Activated naive CD8-positive, alpha-beta T cell treated with anti-CD3 and anti-CD28 coated beads, Interleukin-2, amount 10 ng/mL, durations not matched to agents 7 days and 5 days (primary cell): ENCODE data around the gene OR13J1. TPM values are rescaled to one million over a fixed set of nuclear protein-coding genes. Genes with fewer than 3 reads are reported as not detected.

ENCODE experiments used
- ATAC-seq: fragments of 150-1000 bp; cut with Tn5 transposase; one replicate; pipeline ENCODE4 v1.10.0; 2021; ENCODE audit warnings: low read depth, moderate library complexity
- POLR2A ChIA-PET: fragments of 350-600 bp; sonication (Branson Sonifier 250); formaldehyde crosslinking; loops from one replicate; lab custom pipeline; 2021; ENCODE audit warnings: antibody characterized with exemption; lab: Charles Lee
- DNase-seq: peaks from one replicate; pipeline ENCODE4 v3.0.0; 2021
- H3K27ac Mint-ChIP-seq: one replicate; pipeline ENCODE4 v1.8.0; 2022; ENCODE audit warnings: mild to moderate bottlenecking, mixed read lengths
- H3K27me3 Mint-ChIP-seq: one replicate; pipeline ENCODE4 v1.8.0; 2022; ENCODE audit warnings: mild to moderate bottlenecking, moderate library complexity, mixed read lengths
- H3K36me3 Mint-ChIP-seq: one replicate; pipeline ENCODE4 v1.8.0; 2021; ENCODE audit warnings: mild to moderate bottlenecking, mixed read lengths
- H3K4me1 Mint-ChIP-seq: one replicate; pipeline ENCODE4 v1.8.0; 2021; ENCODE audit warnings: mixed read lengths
- H3K4me3 Mint-ChIP-seq: one replicate; pipeline ENCODE4 v1.8.0; 2022; ENCODE audit warnings: mild to moderate bottlenecking, moderate library complexity, mixed read lengths
- H3K9me3 Mint-ChIP-seq: one replicate; pipeline ENCODE4 v1.8.0; 2021; ENCODE audit warnings: mixed read lengths
- total RNA-seq, 2 experiments: library from RNA; stranded (reverse); gene quantifications; one replicate each; pipeline ENCODE4 v1.2.3, GENCODE V29; 2021

OR13J1 gene
- total RNA-seq, 2 experiments from 2014 or later: not detected

DNA sequence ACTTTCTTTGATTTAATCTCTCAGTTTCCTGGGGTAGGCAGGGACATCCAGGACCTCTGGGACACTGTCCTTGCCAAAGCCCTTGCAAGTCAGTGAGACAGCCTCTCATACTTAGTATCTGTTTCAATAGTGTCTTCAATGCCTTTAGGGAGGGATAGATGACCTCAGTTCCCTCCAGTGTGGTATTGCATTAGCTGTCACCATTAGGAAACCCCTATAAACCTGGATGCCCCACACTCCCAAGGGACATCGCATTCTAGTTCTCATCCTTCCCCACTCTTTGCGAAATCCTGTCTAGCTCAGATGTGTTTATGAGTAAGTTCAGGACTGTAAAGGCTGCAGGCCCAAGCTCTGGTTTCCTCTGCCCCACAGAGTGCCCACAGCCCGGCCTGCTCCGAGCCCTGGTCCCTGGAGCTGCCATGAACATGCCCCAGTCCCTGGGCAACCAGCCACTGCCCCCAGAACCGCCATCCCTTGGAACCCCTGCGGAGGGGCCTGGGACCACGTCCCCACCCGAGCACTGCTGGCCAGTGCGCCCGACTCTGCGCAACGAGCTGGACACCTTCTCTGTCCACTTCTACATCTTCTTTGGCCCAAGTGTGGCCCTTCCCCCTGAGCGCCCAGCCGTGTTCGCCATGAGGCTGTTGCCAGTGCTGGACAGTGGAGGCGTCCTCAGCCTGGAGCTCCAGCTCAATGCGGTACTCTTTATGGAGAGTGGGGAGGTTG is 28.0 kb downstream of the OR13J1 start:
- peak overlapping the region; percentile 48 for H3K27ac Mint-ChIP-seq
- POLR2A ChIA-PET: no interaction called here
- H3K27me3 Mint-ChIP-seq: peaks cover 2% of the 10 kb centered on the region
- H3K36me3 Mint-ChIP-seq: peaks cover 2% of the 10 kb centered on the region
- ATAC-seq (no peak), DNase-seq (no peak)
- H3K4me1 Mint-ChIP-seq: peaks cover 21% of the 10 kb centered on the region
- no peaks in the 10 kb centered on the region for H3K9me3 Mint-ChIP-seq
- H3K4me3 Mint-ChIP-seq: no peak overlapping the region

DNA sequence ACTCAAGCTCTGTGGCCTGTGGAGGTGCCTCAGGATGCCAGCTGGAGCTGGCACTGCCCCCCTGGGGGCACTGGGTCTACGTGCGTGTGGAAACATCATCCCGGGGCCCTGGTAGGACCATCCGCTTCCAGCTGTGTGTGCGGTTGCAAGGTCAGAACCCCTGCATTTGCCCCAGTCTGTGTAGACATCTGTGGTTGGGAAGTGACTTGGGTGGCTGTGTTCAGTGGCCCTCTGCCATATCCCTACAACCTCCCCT is 28.6 kb downstream of the OR13J1 start:
- H3K27me3 Mint-ChIP-seq: peaks cover 2% of the 10 kb centered on the region
- H3K9me3 Mint-ChIP-seq: no peaks in the 10 kb centered on the region
- peaks cover 19% of the 10 kb centered on the region for H3K4me1 Mint-ChIP-seq
- H3K36me3 Mint-ChIP-seq: peaks cover 2% of the 10 kb centered on the region
- no peak for DNase-seq
- H3K4me3 Mint-ChIP-seq: no peak overlapping the region
- no peak overlapping the region for H3K27ac Mint-ChIP-seq
- POLR2A ChIA-PET: no interaction called here
- no peak for ATAC-seq

DNA sequence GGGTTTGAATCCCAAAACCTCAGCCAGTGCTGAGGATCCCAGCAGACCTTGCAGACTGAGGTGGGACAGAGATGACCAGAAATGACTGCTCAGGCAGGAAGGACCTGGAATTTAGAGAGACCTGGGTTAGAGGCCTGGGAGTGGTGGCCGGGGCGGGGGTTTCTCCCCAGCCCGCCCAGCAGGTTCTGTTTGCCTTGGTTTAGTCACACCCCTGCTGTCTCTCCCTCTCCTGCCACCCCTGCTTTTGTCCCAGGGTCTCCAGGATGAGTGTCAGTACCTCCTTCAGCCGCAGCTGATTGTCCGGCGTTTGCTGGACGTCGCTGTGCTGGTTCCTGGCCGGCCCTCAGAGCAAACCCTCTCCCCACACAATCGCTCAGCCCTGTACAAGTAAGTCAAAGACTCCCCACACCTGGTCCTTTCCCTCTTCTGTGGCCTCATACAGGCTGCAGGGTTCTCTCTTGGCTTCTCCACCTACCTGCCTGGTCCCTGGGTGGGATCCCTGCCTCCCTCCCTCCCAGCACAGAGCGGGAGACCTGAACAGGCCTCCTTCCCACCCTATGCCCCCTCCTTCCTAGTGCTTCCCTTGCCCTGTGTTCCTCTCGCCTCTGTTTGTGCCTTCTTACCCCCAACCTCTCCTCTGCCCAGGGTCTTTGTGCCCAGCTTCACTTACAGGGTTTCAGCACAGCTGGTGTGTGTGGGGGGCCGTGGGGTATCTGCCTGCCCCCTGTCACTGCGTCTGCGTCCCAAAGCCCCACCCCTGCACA is 29.1 kb downstream of the OR13J1 start:
- POLR2A ChIA-PET: interaction anchor here (0.8 kb wide), 1 partner anchor 109 kb away, joined by 3 read pairs; the partner anchor contains the start of genes CREB3 and TLN1
- Mint-ChIP-seq H3K9me3 (no peaks in the 10 kb centered on the region), H3K4me1 (peaks cover 19% of the 10 kb centered on the region), H3K27me3 (peaks cover 2% of the 10 kb centered on the region), H3K36me3 (peaks cover 2% of the 10 kb centered on the region), H3K4me3 (no peak overlapping the region), H3K27ac (no peak overlapping the region)
- ATAC-seq (no peak), DNase-seq (no peak)

DNA sequence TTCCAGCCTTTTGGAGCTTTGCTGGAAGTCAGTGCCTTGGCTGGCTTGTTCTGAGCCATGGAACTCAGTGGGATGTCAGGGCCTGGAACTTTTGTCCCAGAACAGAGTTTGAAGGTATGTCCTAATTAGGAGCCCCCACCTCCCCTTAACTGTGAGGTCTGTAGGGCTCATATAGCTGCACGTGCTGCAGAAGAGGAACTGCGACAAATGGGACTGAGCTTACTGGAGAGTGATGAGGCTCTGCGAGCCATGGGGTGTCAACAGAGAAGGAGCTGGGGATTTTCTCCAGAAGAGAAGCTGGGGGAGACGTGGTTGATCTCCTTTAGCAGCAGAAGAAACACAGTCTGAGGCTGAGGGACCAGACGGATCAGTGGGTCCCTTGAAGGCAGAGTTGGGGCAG is 30.3 kb downstream of the OR13J1 start:
- DNase-seq (no peak), ATAC-seq (no peak)
- Mint-ChIP-seq H3K4me1 (peaks cover 9% of the 10 kb centered on the region), H3K4me3 (no peak overlapping the region), H3K36me3 (no peaks in the 10 kb centered on the region), H3K27me3 (peaks cover 2% of the 10 kb centered on the region), H3K27ac (no peak overlapping the region), H3K9me3 (no peaks in the 10 kb centered on the region)
- POLR2A ChIA-PET: interaction anchor here (0.8 kb wide), 1 partner anchor 108 kb away, joined by 3 read pairs; the partner anchor contains the start of genes CREB3 and TLN1

DNA sequence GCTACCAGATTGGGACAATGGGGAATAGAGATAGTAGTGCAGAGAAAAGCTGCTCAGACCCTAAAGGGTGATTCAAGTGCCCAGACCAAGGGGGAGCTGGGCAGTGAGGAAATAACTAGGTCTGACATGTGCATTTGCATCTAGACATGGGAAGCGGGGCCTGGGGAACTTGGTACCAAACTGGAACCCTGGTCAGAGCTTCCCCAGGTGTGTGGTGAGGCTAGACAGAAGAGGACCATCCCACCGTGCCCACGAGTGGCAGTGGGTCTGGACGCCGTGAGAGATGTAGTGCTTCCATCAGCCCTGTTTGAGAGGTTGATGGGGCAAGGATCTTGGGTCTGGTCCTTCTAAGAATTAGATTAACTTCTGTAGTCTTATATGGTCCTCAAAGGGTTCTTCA is 33.6 kb downstream of the OR13J1 start:
- Mint-ChIP-seq H3K4me3 (no peak overlapping the region), H3K9me3 (no peaks in the 10 kb centered on the region), H3K36me3 (no peaks in the 10 kb centered on the region), H3K27ac (no peak overlapping the region), H3K4me1 (peaks cover 8% of the 10 kb centered on the region), H3K27me3 (peaks cover 2% of the 10 kb centered on the region)
- ATAC-seq: no peak
- POLR2A ChIA-PET: interaction anchor here (0.5 kb wide), 1 partner anchor 806 kb away, joined by 3 read pairs; no protein-coding TSS in a partner anchor
- DNase-seq: no peak

DNA sequence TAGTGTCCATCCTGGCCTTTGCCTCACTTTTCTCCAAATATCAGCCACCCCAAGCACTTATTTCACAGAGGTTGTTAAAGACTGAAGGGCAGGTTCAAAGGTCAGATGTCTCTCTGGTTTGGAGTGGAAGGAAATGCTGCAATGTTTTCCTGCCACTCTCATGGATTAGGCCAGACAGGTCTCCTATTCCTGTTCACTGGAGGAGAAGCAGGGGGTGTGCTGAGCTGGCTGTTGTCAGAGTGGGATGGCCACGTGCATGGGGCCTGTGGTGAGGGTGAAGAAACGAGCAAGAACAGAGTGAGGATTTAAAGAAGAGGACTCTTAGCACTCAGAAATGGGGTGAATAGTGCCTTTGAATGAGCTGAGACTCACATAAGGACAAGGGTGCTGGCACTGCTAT is 34.4 kb downstream of the OR13J1 start:
- peaks cover 8% of the 10 kb centered on the region for H3K4me1 Mint-ChIP-seq
- H3K36me3 Mint-ChIP-seq: no peaks in the 10 kb centered on the region
- H3K27ac Mint-ChIP-seq: no peak overlapping the region
- H3K9me3 Mint-ChIP-seq: no peaks in the 10 kb centered on the region
- H3K4me3 Mint-ChIP-seq: no peak overlapping the region
- DNase-seq (no peak), ATAC-seq (no peak)
- POLR2A ChIA-PET: interaction anchor here (0.5 kb wide), 1 partner anchor 807 kb away, joined by 3 read pairs; no protein-coding TSS in a partner anchor
- H3K27me3 Mint-ChIP-seq: peaks cover 2% of the 10 kb centered on the region

DNA sequence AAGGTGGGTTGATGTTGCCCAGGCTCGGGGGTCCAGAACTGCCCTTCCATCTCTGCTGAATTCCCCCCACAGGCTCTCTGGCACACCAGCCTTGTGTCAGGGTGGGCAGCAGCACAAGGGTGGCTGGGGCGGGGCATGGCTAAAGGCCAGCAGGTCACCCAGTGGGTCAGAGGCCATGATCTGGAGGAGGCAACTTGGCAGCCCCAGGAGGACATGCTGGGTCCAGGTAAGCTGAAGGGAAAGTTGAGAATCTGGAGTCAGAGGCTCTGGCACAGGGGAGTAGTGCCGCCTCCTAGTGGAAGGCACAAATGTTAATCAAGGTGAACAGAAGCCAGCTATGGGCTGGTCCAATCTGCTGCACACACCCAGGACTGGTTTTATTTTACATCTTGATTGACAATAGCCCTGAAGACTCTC is 35.0 kb downstream of the OR13J1 start:
- Mint-ChIP-seq H3K4me3 (no peak overlapping the region), H3K4me1 (peaks cover 8% of the 10 kb centered on the region), H3K9me3 (no peaks in the 10 kb centered on the region), H3K36me3 (no peaks in the 10 kb centered on the region), H3K27ac (no peak overlapping the region), H3K27me3 (peaks cover 2% of the 10 kb centered on the region)
- peak; percentile 43 for ATAC-seq
- DNase-seq: no peak
- POLR2A ChIA-PET: no interaction called here

DNA sequence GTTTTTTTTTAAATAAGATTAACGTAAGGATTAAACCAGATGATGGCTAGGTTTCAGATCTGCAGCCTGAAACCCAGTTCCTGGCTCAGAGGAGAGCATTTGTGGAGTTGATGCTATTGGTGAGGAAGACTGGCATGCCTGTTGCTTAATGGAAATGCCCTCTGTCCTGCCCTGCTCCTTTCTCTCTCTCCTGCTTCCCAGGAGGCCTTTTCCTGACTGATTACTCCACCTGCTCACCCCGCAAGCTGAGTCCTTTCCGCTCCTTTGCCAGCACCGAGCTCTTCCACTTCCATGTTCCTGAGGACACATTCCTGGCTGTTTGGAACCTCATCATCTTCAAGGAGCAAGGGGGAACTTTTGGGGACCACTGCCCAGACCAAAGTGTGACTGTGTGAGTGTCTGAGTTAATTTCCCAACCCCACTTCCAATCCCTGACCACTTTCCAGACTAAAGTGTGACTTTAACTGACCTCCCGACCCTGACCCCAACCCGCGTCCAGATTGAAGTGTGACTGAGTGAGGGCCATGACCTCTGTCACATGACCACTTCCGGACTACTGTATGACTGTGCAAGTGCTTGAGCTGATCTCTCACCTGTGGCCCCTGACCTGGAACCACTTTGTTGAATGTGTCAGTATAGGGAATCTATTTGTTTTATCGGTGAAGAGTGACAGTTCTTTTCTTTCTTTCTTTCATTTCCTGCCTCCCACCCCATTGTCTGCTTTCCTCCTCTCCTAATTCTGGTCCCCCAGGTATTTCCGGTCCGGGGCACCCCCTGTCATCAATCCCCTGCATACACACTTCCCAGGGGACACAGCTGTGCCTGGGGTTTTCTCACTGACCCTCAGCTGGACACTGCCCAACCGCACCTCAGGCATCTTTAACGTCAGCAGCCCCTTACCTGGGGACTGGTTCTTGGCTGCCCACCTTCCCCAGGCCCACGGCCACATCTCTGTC is 35.7 kb downstream of the OR13J1 start:
- POLR2A ChIA-PET: no interaction called here

DNA sequence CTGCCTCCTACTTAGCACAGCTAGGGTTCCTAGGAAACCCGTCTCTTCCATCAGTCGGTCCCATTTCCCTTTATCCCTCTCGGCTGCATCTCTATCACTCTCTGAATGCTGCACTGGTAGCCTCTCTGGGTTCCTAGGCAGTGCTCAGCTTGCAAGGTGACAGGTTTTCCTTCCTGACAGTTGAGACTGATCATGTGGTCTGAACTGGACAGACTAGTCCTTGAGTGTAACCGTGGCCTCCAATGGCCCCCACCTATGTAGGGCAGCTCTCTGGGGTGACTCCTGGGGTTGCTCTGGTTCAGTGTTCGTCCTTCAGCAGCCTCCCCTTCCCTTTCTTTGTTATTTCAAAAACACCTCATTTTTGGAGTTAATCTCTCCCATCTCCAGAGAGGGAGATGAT is 37.4 kb downstream of the OR13J1 start:
- POLR2A ChIA-PET: no interaction called here
- peaks cover 21% of the 10 kb centered on the region for H3K4me1 Mint-ChIP-seq
- DNase-seq (no peak), ATAC-seq (no peak)
- no peak overlapping the region for H3K27ac Mint-ChIP-seq
- peaks cover 2% of the 10 kb centered on the region for H3K27me3 Mint-ChIP-seq
- no peaks in the 10 kb centered on the region for H3K9me3 Mint-ChIP-seq
- H3K36me3 Mint-ChIP-seq: no peaks in the 10 kb centered on the region
- no peak overlapping the region for H3K4me3 Mint-ChIP-seq

More for the DNA sequence above, 35.7 kb downstream of the OR13J1 start:
- Mint-ChIP-seq H3K36me3 (no peaks in the 10 kb centered on the region), H3K4me1 (peaks cover 13% of the 10 kb centered on the region), H3K9me3 (no peaks in the 10 kb centered on the region), H3K27ac (no peak overlapping the region), H3K4me3 (no peak overlapping the region), H3K27me3 (peaks cover 2% of the 10 kb centered on the region)
- ATAC-seq: no peak
- DNase-seq: no peak

DNA sequence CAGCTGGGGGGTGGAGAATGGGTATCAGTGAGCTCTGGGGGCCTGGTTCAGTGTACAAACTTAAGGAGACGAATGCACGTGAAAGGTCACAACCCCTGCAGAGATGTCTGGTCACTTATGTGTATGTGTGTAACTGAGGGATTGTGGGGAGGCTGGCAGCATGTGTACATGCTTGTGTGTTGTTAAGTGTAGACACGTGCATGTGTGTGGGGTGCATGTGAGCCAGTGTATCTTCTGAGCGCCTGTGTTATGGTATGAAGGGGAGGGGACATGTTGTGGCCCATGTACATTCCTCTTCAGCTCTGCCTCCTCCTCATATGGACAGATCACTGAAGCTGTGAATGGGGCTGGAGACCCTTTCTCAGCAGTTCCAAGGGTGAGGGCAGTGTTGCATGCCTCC is 39.2 kb downstream of the OR13J1 start:
- no peaks in the 10 kb centered on the region for H3K36me3 Mint-ChIP-seq
- no peak overlapping the region for H3K4me3 Mint-ChIP-seq
- peaks cover 24% of the 10 kb centered on the region for H3K4me1 Mint-ChIP-seq
- H3K9me3 Mint-ChIP-seq: no peaks in the 10 kb centered on the region
- peaks cover 5% of the 10 kb centered on the region for H3K27me3 Mint-ChIP-seq
- POLR2A ChIA-PET: no interaction called here
- ATAC-seq (no peak), DNase-seq (no peak)
- H3K27ac Mint-ChIP-seq: no peak overlapping the region

DNA sequence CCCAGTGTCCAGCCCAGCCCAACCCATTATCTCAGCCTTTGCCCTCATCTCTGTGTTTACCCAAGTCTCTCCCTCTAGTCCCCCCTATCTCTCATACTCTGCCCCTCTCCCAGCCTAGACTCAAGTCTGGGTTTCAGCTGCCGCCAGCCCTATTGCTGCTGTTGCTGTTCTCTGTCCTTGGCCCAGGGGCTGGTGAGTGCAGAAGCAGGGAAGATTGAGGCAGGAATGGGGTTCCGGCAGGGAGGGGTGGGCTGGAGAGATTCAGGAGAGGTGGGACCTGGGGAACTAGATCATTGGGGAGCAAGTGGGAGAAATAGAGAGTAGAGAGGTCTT is 40.5 kb downstream of the OR13J1 start:
- H3K27me3 Mint-ChIP-seq: peaks cover 5% of the 10 kb centered on the region
- H3K9me3 Mint-ChIP-seq: no peaks in the 10 kb centered on the region
- H3K4me1 Mint-ChIP-seq: peaks cover 26% of the 10 kb centered on the region
- POLR2A ChIA-PET: interaction anchor here (0.7 kb wide), 1 partner anchor 64 kb away, joined by 3 read pairs; no protein-coding TSS in a partner anchor
- peak overlapping the region; percentile 91 for H3K4me3 Mint-ChIP-seq
- no peaks in the 10 kb centered on the region for H3K36me3 Mint-ChIP-seq
- peak overlapping the region; percentile 82 for H3K27ac Mint-ChIP-seq
- ATAC-seq (no peak), DNase-seq (no peak)

DNA sequence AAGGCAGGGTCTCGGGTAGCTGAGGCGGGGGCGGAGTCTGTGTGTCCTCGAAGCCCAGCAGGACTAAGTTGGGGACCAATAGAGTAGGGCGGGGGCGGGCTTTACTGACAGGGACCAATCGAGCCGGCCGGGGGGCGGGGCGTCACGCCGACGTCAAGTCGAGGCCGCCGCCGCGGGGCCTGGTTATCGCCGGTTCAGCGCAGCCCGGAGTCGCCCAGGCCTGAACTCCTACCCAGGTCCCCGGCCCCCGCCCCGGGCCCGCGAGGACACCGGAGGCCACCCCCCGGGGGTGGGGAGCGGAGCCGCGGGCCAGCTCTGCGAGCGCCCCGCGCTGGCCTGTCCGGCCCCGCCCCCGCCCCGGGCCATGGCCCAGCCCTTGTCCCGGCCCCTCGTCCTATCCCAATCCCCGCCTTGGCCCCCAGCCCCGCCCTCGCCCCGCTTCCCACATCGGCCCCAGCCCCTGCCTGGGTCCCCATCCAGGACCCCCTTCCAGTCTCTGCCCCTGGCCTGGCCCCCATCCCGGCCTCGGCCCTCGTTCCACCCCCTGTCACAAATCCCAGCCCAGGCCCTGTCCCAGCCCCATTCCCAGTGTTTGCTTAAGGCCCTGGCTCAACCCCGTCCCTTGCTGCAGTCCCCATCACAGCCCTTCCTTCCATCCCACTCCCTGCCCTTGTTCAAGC is 41.0 kb downstream of the OR13J1 start, which contains the start of gene TMEM8B:
Gene TMEM8B, plus strand, starts transcription at position 145 of the 680 bp plus-strand sequence. Its CDS starts 220 bp downstream, at position 365.
- peak; percentile 95 for DNase-seq
- peaks cover 5% of the 10 kb centered on the region for H3K27me3 Mint-ChIP-seq
- peak; percentile 90 for ATAC-seq
- H3K4me3 Mint-ChIP-seq: peak within 1 kb of the TSS; percentile 96
- no peaks in the 10 kb centered on the region for H3K36me3 Mint-ChIP-seq
- H3K4me1 Mint-ChIP-seq: peaks cover 23% of the 10 kb centered on the region
- H3K27ac Mint-ChIP-seq: peak within 1 kb of the TSS; percentile 87
- no peaks in the 10 kb centered on the region for H3K9me3 Mint-ChIP-seq
- POLR2A ChIA-PET: interaction anchor here (0.6 to 1.5 kb wide), 6 partner anchors 15 to 225 kb away, joined by 3 to 8 read pairs (median 4); partner anchors contain the start of genes HINT2 and SPAG8
